Activated CD8-positive, alpha-beta memory T cell treated with anti-CD3 and anti-CD28 coated beads, Interleukin-2, amount 50 U/mL, for 24 hours (primary cell): ENCODE results near the gene PARD6G.

Source experiments
- DNase-seq: peaks from one replicate; pipeline ENCODE4 v3.0.0-alpha.2; 2020; ENCODE audit errors: extremely low read depth

PARD6G gene

DNA sequence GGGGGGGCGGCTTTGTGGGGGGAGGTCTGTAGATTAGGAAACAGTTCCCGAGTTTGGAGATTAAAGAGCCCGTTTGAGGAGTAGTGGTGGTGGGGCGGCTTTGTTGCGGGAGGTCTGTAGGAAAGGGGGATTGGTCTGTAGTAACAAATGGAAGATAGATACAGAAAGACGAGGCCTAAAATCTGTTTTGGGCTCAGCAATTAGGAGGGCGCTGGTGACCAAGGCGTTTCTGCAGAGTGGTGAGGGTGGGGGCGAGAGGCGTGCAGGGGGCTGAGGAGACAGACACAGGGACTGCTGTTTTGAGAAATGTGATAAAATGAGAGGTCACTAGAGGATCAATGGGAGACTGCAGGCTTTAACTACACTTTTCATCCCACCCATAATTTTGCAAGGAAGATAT is 139.9 kb downstream of the PARD6G start:
- no peak for DNase-seq
